Astrocyte (in vitro differentiated cells and primary cell): Measurements from ENCODE around the gene GPD2.

ENCODE experiments used
- EZH2 ChIP-seq: IDR thresholded peaks from 2 replicates; pipeline ENCODE4 v1.6.1; 2012; ENCODE audit warnings: mild to moderate bottlenecking, low read length, inconsistent platforms; ENCODE audit not compliant: insufficient read depth
- TF ChIP-seq, protein P1 (sequence below): IDR thresholded peaks from 2 replicates; pipeline ENCODE4 v1.5.1; 2011; ENCODE audit warnings: low read depth, mild to moderate bottlenecking, inconsistent platforms, low read length, moderate library complexity; ENCODE audit not compliant: insufficient read depth

DNA sequence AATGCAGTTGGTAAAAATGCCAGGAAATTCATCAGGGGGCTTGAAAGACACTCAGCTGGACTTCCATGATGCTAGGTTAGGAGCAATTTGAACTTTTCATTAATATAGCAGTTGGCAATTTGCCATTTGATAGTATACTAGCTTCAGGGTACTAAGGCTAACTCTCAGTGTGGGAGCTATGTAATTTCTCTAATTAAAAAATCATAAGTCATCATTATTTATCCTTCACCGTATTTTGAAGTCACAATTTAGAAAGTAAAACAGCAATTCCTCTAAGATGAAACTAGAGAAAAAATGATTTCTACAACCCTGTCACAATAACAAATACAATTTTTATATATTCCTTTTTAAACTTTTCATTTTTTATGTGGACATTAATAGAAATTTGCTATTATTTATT lies 190.8 kb downstream of the GPD2 start:
- TF ChIP-seq EZH2, result no peak
- TF ChIP-seq, protein P1, sequence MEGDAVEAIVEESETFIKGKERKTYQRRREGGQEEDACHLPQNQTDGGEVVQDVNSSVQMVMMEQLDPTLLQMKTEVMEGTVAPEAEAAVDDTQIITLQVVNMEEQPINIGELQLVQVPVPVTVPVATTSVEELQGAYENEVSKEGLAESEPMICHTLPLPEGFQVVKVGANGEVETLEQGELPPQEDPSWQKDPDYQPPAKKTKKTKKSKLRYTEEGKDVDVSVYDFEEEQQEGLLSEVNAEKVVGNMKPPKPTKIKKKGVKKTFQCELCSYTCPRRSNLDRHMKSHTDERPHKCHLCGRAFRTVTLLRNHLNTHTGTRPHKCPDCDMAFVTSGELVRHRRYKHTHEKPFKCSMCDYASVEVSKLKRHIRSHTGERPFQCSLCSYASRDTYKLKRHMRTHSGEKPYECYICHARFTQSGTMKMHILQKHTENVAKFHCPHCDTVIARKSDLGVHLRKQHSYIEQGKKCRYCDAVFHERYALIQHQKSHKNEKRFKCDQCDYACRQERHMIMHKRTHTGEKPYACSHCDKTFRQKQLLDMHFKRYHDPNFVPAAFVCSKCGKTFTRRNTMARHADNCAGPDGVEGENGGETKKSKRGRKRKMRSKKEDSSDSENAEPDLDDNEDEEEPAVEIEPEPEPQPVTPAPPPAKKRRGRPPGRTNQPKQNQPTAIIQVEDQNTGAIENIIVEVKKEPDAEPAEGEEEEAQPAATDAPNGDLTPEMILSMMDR, result no peak
